HG03521 (cell line): Measurements from ENCODE around the gene DOCK2.

ENCODE experiments used
- ATAC-seq: cut with Tn5 transposase; IDR thresholded peaks from one replicate; pipeline ENCODE4 v1.9.1; 2021; ENCODE audit warnings: mild to moderate bottlenecking, moderate library complexity; ENCODE audit not compliant: unreplicated experiment

The DOCK2 gene

GRCh38 chr5:170109059-170110031, 472.3 kb downstream of the DOCK2 start:
- ATAC-seq = no peak

DNA sequence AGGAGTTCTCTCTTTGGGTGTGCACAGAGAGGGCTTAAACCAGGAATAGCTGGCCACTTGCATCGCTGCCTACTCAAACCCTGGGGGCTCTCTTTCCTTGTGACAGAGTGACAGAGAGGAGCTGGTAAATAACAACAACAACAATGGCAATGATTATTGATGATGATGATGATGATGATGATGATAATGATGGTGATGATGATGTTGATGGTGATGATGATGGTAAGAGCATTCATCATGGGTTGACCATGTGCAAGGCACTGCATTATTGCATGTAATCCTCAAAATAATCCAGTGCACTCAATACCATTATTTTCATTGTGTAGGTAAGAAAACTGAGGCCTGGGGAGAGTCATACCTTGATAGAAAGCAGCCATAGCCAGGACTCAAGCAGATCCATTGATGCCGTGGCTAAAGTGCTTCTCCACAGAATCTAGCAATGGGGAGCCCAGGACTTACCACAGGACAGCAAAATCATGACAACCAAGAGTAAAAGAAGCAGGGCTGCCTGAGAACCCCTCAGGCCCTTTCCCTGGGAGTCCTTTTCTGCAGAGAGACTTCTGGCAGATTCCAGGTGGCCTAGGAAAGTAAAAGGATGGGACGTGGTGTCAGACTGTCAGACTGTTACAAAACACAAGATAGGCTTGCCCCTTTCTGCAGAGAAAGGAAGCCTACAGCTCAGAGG, 473.5 kb downstream of the DOCK2 start:
- no peak for ATAC-seq

GRCh38 chr5:170111088-170111785, 474.2 kb downstream of the DOCK2 start:
- ATAC-seq = no peak

- no peak for ATAC-seq
These were observed 475.9 kb downstream of the DOCK2 start for GRCh38 chr5:170112876-170113521.

DNA sequence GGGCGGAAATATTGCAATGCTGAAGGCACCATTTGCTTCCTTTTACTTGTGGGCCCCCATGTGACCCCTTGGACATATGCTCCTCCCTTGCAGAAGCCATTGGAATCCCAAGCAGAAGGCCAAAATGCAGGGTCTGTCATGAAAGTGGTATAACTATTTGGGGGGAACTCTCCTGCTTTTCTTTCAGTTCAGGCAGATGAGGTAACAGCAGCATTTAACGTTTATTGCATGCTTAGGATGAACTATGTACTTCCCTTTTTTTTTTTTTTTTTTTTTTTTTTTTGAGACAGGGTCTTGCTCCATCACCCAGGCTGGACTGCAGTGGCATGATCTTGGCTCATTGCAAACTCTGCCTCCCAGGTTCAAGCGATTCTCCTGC, 476.4 kb downstream of the DOCK2 start:
- no peak for ATAC-seq

DNA sequence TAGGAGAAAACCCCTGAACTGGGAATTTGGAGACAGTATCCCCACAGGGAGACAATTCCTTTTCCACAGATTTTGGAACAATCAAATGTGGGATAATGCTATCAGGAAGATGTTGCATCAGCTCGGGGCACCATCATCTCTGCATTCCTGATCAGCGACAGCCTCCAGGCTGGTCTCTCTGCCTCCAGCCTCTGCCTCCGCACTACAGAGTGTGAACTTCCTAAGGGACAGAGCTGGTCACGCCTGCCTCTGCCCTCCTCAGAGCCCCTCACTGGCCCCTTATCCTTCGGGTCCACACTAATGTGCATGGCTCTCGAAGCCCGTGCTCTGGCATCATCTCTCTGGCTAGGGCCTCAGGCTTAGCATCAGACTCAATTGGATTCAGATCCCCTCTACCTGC, 477.2 kb downstream of the DOCK2 start:
- no peak for ATAC-seq

GRCh38 chr5:170115925-170116324, 478.9 kb downstream of the DOCK2 start:
- ATAC-seq = no peak

DNA sequence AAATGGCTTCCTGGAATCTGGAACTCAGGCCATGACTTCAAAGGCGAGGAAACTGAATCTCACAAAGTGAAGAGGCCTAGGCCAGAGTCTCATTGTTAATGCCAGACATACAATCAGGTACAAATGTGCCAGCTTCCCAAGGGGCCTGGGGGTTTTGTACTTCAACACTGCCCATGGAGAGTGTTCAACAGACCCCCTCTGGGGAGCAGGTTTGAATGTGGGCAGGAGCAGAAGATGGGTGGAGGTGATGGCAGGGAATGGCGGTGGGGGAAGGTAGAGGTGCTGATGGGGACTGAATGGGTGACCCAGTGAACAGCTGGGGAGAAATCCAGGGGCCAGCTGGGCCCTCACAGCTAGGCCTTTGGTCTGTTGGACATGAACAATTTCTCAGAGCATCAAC, 480.7 kb downstream of the DOCK2 start:
- ATAC-seq = no peak

GRCh38 chr5:170120576-170120975, 483.5 kb downstream of the DOCK2 start:
- no peak for ATAC-seq

DNA sequence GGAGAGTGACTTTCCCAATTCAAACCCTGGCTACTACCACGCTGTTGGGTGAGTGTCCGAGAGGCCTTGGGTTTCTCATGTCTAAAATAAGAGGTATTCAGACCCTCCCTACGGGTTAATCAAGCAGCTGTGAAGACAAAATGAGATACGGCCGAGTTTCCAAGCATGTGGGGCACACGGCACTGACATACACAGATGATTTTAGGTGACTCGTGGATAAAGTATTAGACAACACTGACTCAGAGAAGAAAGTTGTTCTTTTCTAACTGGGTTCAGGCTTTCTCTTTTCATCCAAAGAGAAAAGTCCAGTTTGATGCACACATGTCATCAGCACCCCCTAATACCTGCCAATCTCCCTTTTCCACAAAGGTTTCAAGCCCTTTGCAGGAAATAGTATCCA, 484.2 kb downstream of the DOCK2 start:
- no peak for ATAC-seq

DNA sequence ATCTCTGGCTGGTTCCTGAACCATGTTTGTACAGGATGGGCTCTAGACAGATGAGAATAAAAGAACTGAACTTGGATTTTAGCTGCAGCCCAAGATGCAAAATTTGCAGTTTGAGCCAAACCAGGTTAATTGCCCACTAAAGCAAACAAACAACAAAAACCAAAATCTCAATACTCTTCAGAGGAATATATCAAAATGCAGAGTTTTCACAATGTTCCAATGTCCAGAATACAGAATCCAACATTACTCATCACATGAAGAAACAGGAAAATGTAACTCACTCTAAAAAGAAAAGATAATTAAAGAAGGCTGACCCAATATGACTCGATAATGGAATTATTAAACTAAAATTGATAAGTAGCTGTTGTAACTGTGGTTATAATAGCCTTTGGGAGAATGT, 489.0 kb downstream of the DOCK2 start:
- no peak for ATAC-seq

DNA sequence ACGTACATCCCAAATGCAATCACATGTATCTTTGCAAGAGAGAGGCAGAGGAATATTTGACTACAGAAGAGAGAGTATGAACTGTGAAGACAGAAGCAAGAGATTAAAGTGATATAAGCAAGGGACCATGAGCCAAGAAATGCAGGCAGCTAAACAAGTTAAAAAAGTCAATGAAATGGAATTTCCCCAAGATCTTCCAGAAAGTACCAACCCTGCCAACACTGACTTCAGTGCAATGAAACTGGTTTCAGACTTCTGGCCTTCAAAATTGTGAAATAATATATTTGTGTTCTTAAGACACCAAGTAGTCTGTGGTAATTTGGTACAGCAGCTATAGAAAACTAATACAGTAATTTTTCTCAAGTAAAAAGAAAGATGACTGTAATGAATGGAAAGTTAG, 489.6 kb downstream of the DOCK2 start:
- ATAC-seq = no peak

- ATAC-seq = no peak
These were observed 494.2 kb downstream of the DOCK2 start for GRCh38 chr5:170131235-170131634.

GRCh38 chr5:170132269-170132975, 495.3 kb downstream of the DOCK2 start:
- no peak for ATAC-seq
